GM21447 (cell line): Measurements from ENCODE around the gene UBE2B.
"Not testable (repeated sequence)": the region's sequence is repeated elsewhere in the genome, so short reads cannot be mapped to it uniquely, and the experiment has no call there.

ENCODE experiments used
- ATAC-seq: cut with Tn5 transposase; IDR thresholded peaks from one replicate; pipeline ENCODE4 v1.9.1; 2021; ENCODE audit not compliant: unreplicated experiment

UBE2B gene

GRCh38 chr5:134370871-134371833 is at the start of gene UBE2B:
Gene UBE2B (plus strand): TSS chr5:134371569. CDS start chr5:134371596, 27 bp downstream.
- peak; percentile 70 for ATAC-seq

- ATAC-seq, result no peak
These were observed 44.0 kb upstream of the UBE2B start for GRCh38 chr5:134327327-134327726.

- ATAC-seq, result no peak
These were observed 42.8 kb upstream of the UBE2B start for GRCh38 chr5:134328619-134329018.

- ATAC-seq, result not testable (repeated sequence)
These were observed 34.5 kb upstream of the UBE2B start for GRCh38 chr5:134336833-134337232.

GRCh38 chr5:134343500-134343899 is 27.9 kb upstream of the UBE2B start:
- ATAC-seq, result not testable (repeated sequence)

- not testable (repeated sequence) for ATAC-seq
These were observed 25.9 kb upstream of the UBE2B start for GRCh38 chr5:134345476-134345875.

GRCh38 chr5:134345996-134346395 is 25.4 kb upstream of the UBE2B start:
- no peak for ATAC-seq

GRCh38 chr5:134349463-134349862 is 21.9 kb upstream of the UBE2B start:
- no peak for ATAC-seq

GRCh38 chr5:134355681-134356080 is 15.7 kb upstream of the UBE2B start:
- ATAC-seq, result no peak

GRCh38 chr5:134365604-134366003 is 5.8 kb upstream of the UBE2B start:
- no peak for ATAC-seq

GRCh38 chr5:134370311-134370870 is 978 bp upstream of the UBE2B start:
- ATAC-seq, result peak; percentile 11

GRCh38 chr5:134371834-134372340 is 518 bp downstream of the UBE2B start:
- ATAC-seq, result no peak

GRCh38 chr5:134373633-134374032 is 2.3 kb downstream of the UBE2B start:
- ATAC-seq, result not testable (repeated sequence)

GRCh38 chr5:134374232-134374631 is 2.9 kb downstream of the UBE2B start:
- ATAC-seq, result no peak

- ATAC-seq, result no peak
These were observed 9.0 kb downstream of the UBE2B start for GRCh38 chr5:134380346-134380745.

- ATAC-seq, result not testable (repeated sequence)
These were observed 10.8 kb downstream of the UBE2B start for GRCh38 chr5:134382204-134382603.

GRCh38 chr5:134383980-134384697 is 12.8 kb downstream of the UBE2B start:
- no peak for ATAC-seq

GRCh38 chr5:134387443-134387842 is 16.1 kb downstream of the UBE2B start:
- no peak for ATAC-seq

GRCh38 chr5:134392301-134392700 is 20.9 kb downstream of the UBE2B start:
- ATAC-seq, result no peak

GRCh38 chr5:134394932-134395331 is 23.6 kb downstream of the UBE2B start:
- ATAC-seq, result no peak

GRCh38 chr5:134396274-134396673 is 24.9 kb downstream of the UBE2B start:
- no peak for ATAC-seq
